Esophagus squamous epithelium (tissue), 5 donors: ENCODE data around the gene CNPPD1. TPM values are rescaled to one million over a fixed set of nuclear protein-coding genes. Genes with fewer than 3 reads are reported as not detected.
A peak's percentile ranks its signal among the peaks of the same experiment; 100 is the strongest.

Experiments
- DNase-seq: peaks from one replicate; lab custom pipeline; 2025; lab: John Stamatoyannopoulos, UW
- H3K27ac ChIP-seq, 4 donors: fragments of 200-600 bp; sonication (generic); one replicate each; pipeline ENCODE4 v1.5.1; 2016 to 2019; ENCODE audit warnings: mild to moderate bottlenecking in 1 of 4
- H3K27me3 ChIP-seq, 4 donors: fragments of 200-600 bp; sonication (generic); 1 replicate in 3 of 4; 2 replicates in 1 of 4; pipeline versions ENCODE4 v1.5.1 to v1.6.0; 2017 to 2021; ENCODE audit warnings: antibody characterized with exemption in 1 of 4
- H3K36me3 ChIP-seq, 3 donors: fragments of 200-600 bp; sonication (generic); one replicate each; pipeline ENCODE4 v1.5.1; 2016 to 2019
- H3K4me1 ChIP-seq, 3 donors: fragments of 200-600 bp; sonication (generic); one replicate each; pipeline ENCODE4 v1.5.1; 2017 to 2019
- H3K4me3 ChIP-seq, 4 donors: fragments of 200-600 bp; sonication (generic); 1 replicate in 3 of 4; 2 replicates in 1 of 4; pipeline ENCODE4 v1.5.1; 2016 to 2019; ENCODE audit warnings: mild to moderate bottlenecking in 2 of 4, moderate library complexity in 1 of 4
- H3K9me3 ChIP-seq, 3 donors: fragments of 200-600 bp; sonication (generic); one replicate each; pipeline ENCODE4 v1.5.1; 2016 to 2019
- CTCF ChIP-seq, 6 experiments: fragments of 450-650 bp in 4 of 6; fragments of 200-600 bp in 2 of 6; sonication (generic) in 2 of 6; IDR thresholded peaks; one replicate each; pipeline ENCODE4 v1.5.1; 2016 to 2019; ENCODE audit warnings: antibody characterized with exemption in 6 of 6, mild to moderate bottlenecking in 4 of 6, moderate library complexity in 4 of 6
- POLR2A ChIP-seq, 4 donors: fragments of 450-650 bp; IDR thresholded peaks; one replicate each; pipeline ENCODE4 v1.6.1; 2017; ENCODE audit warnings: antibody characterized with exemption in 4 of 4, mild to moderate bottlenecking in 4 of 4, moderate library complexity in 3 of 4
- WGBS, 2 donors: methylation state at CpG; one replicate each; pipeline ENCODE4 v1.1.5; 2018; 5-methylcytosine and 5-hydroxymethylcytosine counted together
- intact Hi-C: fragments of 100-400 bp; cut with DNase I; formaldehyde crosslinking; loops from one replicate; pipeline ENCODE4 v1.15.0; 2022
- total RNA-seq, 4 donors: library from RNA; depleted of rRNA; stranded (reverse); fragments of >200 nt; gene quantifications; one replicate each; pipeline ENCODE4 v1.1.0, GENCODE V29; 2016
- donor health status: DM: yes; HTN: yes; CAD: no.

Gene CNPPD1
- 10 to 100 TPM; 35.3 to 49.8 (median 42.0) TPM for total RNA-seq

GRCh38 chr2:219176818-219177551 lies at the start of gene CNPPD1:
Gene CNPPD1 (minus strand): TSS chr2:219176925. CDS start chr2:219176828, 97 bp downstream.
- whole genome bisulfite sequencing, 2 donors = 0% methylated on average over 7 to 8 of the region's 69 CpGs
- peaks cover 25 to 62% (median 43%) of the 10 kb centered on the region in 3 donors for H3K36me3 ChIP-seq
- DNase-seq = peak; percentile 48
- peaks cover 10 to 61% (median 30%) of the 10 kb centered on the region in 3 donors for H3K4me1 ChIP-seq
- intact Hi-C loops = no loop called here
- peak in 2 of 6 experiments; percentile 4 to 25 for TF ChIP-seq CTCF (IDR thresholded peaks at IDR 0.05)
- peak in 3 of 4 donors; percentile 91 to 99 (median 96) for TF ChIP-seq POLR2A (IDR thresholded peaks at IDR 0.05)
- peak within 1 kb of the TSS; percentile 98 to 100 (median 98) for H3K27ac ChIP-seq
- no peaks in the 10 kb centered on the region for H3K9me3 ChIP-seq
- H3K27me3 ChIP-seq = no peaks in the 10 kb centered on the region
- H3K4me3 ChIP-seq = peak within 1 kb of the TSS; percentile 84 to 100 (median 92)

- WGBS, 2 donors = 63 to 90% methylated on average over 2 of the region's 3 CpGs
- Histone ChIP-seq H3K9me3 (no peaks in the 10 kb centered on the region), H3K4me1 (peaks cover 12 to 28% (median 15%) of the 10 kb centered on the region in 3 donors), H3K4me3 (no peak overlapping the region), H3K36me3 (peaks cover 44 to 75% (median 49%) of the 10 kb centered on the region in 3 donors), H3K27me3 (no peaks in the 10 kb centered on the region), H3K27ac (no peak overlapping the region)
- no peak for TF ChIP-seq CTCF (IDR thresholded peaks at IDR 0.05)
- TF ChIP-seq POLR2A (IDR thresholded peaks at IDR 0.05) = no peak
- DNase-seq = no peak
- intact Hi-C loops = no loop called here
These were observed 48.6 kb upstream of the CNPPD1 start for GRCh38 chr2:219225350-219225749.

GRCh38 chr2:219223831-219224610 lies 47.3 kb upstream of the CNPPD1 start:
- H3K4me3 ChIP-seq = no peak overlapping the region
- intact Hi-C loops = no loop called here
- no peak for TF ChIP-seq POLR2A (IDR thresholded peaks at IDR 0.05)
- no peak for TF ChIP-seq CTCF (IDR thresholded peaks at IDR 0.05)
- H3K36me3 ChIP-seq = peaks cover 50 to 84% (median 50%) of the 10 kb centered on the region in 3 donors
- 90 to 92% methylated on average over 16 to 22 of the region's 31 CpGs for WGBS, 2 donors
- no peak for DNase-seq
- H3K4me1 ChIP-seq = peaks cover 17 to 37% (median 20%) of the 10 kb centered on the region in 3 donors
- H3K27ac ChIP-seq = no peak overlapping the region
- no peaks in the 10 kb centered on the region for H3K9me3 ChIP-seq
- H3K27me3 ChIP-seq = no peaks in the 10 kb centered on the region

GRCh38 chr2:219221957-219222518 lies 45.3 kb upstream of the CNPPD1 start:
- Histone ChIP-seq H3K9me3 (no peaks in the 10 kb centered on the region), H3K4me1 (peaks cover 14 to 37% (median 23%) of the 10 kb centered on the region in 3 donors), H3K27me3 (no peaks in the 10 kb centered on the region), H3K36me3 (peaks cover 50 to 76% (median 50%) of the 10 kb centered on the region in 3 donors), H3K27ac (no peak overlapping the region), H3K4me3 (no peak overlapping the region)
- no peak for TF ChIP-seq CTCF (IDR thresholded peaks at IDR 0.05)
- no peak for TF ChIP-seq POLR2A (IDR thresholded peaks at IDR 0.05)
- intact Hi-C loops = no loop called here
- no peak for DNase-seq
- 86 to 90% methylated on average over 7 to 12 of the region's 16 CpGs for WGBS, 2 donors
